Panc1 (cell line): ENCODE results near the gene MGME1.

Experiments used
- POLR2AphosphoS5 ChIP-seq: IDR thresholded peaks from 2 replicates; pipeline ENCODE4 v1.6.1; 2012; ENCODE audit warnings: mild to moderate bottlenecking, low read depth, low read length, moderate library complexity
- SIN3A ChIP-seq: IDR thresholded peaks from 2 replicates; pipeline ENCODE4 v1.6.1; 2012; ENCODE audit warnings: low read depth, mild to moderate bottlenecking, low read length, moderate library complexity, borderline replicate concordance; ENCODE audit not compliant: insufficient read depth
- TCF7L2 ChIP-seq: IDR thresholded peaks from 2 replicates; pipeline ENCODE4 v1.6.1; 2011; ENCODE audit warnings: mild to moderate bottlenecking, low read depth, low read length, inconsistent platforms
- TF ChIP-seq, protein P1 (sequence below): fragments of 450-650 bp; IDR thresholded peaks from 2 replicates; pipeline ENCODE4 v1.5.1; 2017; ENCODE audit warnings: mild to moderate bottlenecking
- TF ChIP-seq, protein P2 (sequence below), 2 experiments: IDR thresholded peaks; 2 replicates each; pipeline ENCODE4 v1.6.1; 2011 to 2012; ENCODE audit warnings: low read depth in 2 of 2, control low read depth in 1 of 2, low read length in 1 of 2, mild to moderate bottlenecking in 1 of 2, moderate library complexity in 1 of 2; ENCODE audit not compliant: insufficient read depth in 1 of 2

DNA sequence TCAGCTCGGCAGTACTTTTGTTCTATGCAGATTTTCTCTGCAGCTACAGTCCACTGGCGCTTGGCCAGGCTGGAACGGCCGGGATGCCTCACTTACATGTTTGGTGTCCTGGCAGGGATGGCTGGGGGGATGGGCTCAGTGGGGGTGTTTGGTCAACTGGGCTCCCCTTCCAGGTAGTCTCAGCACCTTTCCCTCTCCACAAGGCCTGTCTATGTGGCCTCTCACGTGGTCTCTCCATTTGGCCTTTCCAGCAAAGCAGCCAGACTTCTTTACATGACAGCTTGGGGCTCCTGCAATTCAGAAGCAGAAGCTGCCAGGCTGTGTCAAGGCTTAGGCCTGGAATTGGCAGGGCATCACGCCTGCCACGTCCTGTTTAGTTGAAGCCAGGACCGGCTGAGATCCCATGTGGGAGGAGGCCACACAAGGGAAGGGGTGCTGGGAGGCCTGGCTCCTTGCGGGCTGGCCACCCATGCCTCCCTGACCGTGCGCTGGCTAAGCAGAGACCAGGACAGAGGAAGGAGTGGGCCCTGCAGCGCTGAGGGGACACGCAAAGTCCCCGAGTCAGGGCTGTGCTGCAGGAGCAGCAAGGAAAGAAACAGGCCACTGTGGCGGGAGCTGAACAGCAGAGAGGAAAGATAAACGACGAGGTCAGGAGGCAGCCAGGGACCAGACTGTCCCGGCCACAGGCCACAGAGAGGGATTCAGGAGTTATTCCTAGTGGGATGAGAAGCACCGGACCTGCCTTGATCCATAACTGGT, 38.9 kb downstream of the MGME1 start:
- TF ChIP-seq SIN3A (no peak), POLR2AphosphoS5 (no peak), TCF7L2 (no peak)
- TF ChIP-seq, protein P1, sequence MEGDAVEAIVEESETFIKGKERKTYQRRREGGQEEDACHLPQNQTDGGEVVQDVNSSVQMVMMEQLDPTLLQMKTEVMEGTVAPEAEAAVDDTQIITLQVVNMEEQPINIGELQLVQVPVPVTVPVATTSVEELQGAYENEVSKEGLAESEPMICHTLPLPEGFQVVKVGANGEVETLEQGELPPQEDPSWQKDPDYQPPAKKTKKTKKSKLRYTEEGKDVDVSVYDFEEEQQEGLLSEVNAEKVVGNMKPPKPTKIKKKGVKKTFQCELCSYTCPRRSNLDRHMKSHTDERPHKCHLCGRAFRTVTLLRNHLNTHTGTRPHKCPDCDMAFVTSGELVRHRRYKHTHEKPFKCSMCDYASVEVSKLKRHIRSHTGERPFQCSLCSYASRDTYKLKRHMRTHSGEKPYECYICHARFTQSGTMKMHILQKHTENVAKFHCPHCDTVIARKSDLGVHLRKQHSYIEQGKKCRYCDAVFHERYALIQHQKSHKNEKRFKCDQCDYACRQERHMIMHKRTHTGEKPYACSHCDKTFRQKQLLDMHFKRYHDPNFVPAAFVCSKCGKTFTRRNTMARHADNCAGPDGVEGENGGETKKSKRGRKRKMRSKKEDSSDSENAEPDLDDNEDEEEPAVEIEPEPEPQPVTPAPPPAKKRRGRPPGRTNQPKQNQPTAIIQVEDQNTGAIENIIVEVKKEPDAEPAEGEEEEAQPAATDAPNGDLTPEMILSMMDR: no peak
- TF ChIP-seq, protein P2, sequence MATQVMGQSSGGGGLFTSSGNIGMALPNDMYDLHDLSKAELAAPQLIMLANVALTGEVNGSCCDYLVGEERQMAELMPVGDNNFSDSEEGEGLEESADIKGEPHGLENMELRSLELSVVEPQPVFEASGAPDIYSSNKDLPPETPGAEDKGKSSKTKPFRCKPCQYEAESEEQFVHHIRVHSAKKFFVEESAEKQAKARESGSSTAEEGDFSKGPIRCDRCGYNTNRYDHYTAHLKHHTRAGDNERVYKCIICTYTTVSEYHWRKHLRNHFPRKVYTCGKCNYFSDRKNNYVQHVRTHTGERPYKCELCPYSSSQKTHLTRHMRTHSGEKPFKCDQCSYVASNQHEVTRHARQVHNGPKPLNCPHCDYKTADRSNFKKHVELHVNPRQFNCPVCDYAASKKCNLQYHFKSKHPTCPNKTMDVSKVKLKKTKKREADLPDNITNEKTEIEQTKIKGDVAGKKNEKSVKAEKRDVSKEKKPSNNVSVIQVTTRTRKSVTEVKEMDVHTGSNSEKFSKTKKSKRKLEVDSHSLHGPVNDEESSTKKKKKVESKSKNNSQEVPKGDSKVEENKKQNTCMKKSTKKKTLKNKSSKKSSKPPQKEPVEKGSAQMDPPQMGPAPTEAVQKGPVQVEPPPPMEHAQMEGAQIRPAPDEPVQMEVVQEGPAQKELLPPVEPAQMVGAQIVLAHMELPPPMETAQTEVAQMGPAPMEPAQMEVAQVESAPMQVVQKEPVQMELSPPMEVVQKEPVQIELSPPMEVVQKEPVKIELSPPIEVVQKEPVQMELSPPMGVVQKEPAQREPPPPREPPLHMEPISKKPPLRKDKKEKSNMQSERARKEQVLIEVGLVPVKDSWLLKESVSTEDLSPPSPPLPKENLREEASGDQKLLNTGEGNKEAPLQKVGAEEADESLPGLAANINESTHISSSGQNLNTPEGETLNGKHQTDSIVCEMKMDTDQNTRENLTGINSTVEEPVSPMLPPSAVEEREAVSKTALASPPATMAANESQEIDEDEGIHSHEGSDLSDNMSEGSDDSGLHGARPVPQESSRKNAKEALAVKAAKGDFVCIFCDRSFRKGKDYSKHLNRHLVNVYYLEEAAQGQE (IDR thresholded peaks at IDR 0.05; ENCODE audit: insufficient read depth in 1 of 2, low read depth in 2 of 2, low read length in 1 of 2): no peak
